Lower lobe of right lung (tissue), 2 donors: ENCODE measurements around the gene CTNNA3. TPM values are rescaled to one million over a fixed set of nuclear protein-coding genes. Genes with fewer than 3 reads are reported as not detected.

Source experiments
- ATAC-seq, 2 donors: fragments of 200-7000 bp; cut with Tn5 transposase; one replicate each; pipeline ENCODE4 v1.9.1; 2020 to 2022; ENCODE audit warnings: mild to moderate bottlenecking in 2 of 2, moderate library complexity in 2 of 2
- DNase-seq: peaks from one replicate; pipeline ENCODE4 v3.0.0-alpha.2; 2020
- H3K27ac ChIP-seq: fragments of 200-600 bp; one replicate; pipeline ENCODE4 v1.8.0; 2022
- H3K27me3 ChIP-seq: fragments of 200-600 bp; one replicate; pipeline ENCODE4 v1.8.0; 2022; ENCODE audit warnings: low read depth
- H3K36me3 ChIP-seq: fragments of 200-600 bp; one replicate; pipeline ENCODE4 v1.8.0; 2022; ENCODE audit warnings: mild to moderate bottlenecking
- H3K4me1 ChIP-seq: fragments of 200-600 bp; one replicate; pipeline ENCODE4 v1.8.0; 2022
- H3K4me3 ChIP-seq: fragments of 200-600 bp; one replicate; pipeline ENCODE4 v1.8.0; 2022; ENCODE audit warnings: mild to moderate bottlenecking
- H3K9me3 ChIP-seq: fragments of 200-600 bp; one replicate; pipeline ENCODE4 v1.8.0; 2022
- intact Hi-C: fragments of 100-400 bp; cut with DNase I; formaldehyde crosslinking; loops from one replicate; pipeline ENCODE4 v1.11.0; 2022
- total RNA-seq: library from RNA; stranded (reverse); fragmentation: NEBNext Ultra II Directional; extraction: Animal tissue kit (Norgen Biotek cat#: 25700); gene quantifications from one replicate; pipeline ENCODE4 v1.2.1, GENCODE V29; 2021
- TF ChIP-seq, protein P1 (sequence below): fragments of 200-600 bp; IDR thresholded peaks from one replicate; pipeline ENCODE4 v1.8.0; 2022; ENCODE audit warnings: antibody characterized with exemption, mild to moderate bottlenecking
- donor health status: DM: no; HTN: yes; CAD: no; lungs with severe emphysema.

Gene CTNNA3
- total RNA-seq, 1 donor from 2014 or later = not detected

DNA sequence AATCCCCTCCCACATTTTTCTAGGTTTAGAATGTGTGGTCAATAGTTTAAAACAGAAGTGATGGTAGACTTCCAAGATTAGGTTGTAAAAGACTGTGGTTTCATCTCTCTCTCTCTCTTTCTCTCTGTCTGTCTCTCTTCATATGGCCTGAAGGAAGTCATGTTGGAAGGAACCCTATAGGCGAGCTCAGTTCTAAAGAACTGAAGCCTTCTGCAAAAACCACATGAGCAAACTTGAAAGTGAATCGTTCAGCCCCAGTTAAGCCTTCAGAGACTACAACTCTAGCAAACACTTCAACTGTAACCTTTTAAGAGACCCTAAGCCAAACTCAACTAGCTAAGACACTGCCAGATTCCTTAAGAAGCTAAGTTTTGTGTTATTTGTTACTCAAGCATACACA lies 1477.7 kb downstream of the CTNNA3 start:
- intact Hi-C loops = no loop called here
- TF ChIP-seq, protein P1, sequence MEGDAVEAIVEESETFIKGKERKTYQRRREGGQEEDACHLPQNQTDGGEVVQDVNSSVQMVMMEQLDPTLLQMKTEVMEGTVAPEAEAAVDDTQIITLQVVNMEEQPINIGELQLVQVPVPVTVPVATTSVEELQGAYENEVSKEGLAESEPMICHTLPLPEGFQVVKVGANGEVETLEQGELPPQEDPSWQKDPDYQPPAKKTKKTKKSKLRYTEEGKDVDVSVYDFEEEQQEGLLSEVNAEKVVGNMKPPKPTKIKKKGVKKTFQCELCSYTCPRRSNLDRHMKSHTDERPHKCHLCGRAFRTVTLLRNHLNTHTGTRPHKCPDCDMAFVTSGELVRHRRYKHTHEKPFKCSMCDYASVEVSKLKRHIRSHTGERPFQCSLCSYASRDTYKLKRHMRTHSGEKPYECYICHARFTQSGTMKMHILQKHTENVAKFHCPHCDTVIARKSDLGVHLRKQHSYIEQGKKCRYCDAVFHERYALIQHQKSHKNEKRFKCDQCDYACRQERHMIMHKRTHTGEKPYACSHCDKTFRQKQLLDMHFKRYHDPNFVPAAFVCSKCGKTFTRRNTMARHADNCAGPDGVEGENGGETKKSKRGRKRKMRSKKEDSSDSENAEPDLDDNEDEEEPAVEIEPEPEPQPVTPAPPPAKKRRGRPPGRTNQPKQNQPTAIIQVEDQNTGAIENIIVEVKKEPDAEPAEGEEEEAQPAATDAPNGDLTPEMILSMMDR = no peak

DNA sequence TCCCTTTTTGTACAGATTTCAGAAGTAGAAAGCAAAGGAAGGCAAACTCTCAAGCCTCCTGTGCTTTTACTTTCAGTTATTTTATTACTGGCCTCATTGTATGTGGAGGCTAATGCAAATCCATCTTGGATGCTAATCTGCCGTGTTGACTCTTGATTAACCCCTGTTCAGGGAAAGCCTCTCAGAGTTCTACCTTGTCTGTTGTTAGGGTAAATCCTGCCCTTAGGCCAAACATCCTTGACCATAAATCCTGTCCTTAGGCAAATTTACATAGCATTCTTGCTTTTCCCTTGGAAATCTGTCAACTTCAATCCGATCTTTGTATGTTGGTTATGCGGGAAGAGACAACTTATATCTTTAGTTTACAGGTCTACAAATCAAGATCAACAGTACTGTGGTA lies 1480.1 kb downstream of the CTNNA3 start:
- H3K27me3 ChIP-seq = no peaks in the 10 kb centered on the region
- H3K9me3 ChIP-seq = no peaks in the 10 kb centered on the region
- no peaks in the 10 kb centered on the region for H3K36me3 ChIP-seq
- ATAC-seq (no peak), DNase-seq (no peak)
- H3K27ac ChIP-seq = no peak overlapping the region
- TF ChIP-seq, protein P1 = no peak
- no peak overlapping the region for H3K4me3 ChIP-seq
- intact Hi-C loops = no loop called here
- H3K4me1 ChIP-seq = no peaks in the 10 kb centered on the region

More for the DNA sequence above, 1477.7 kb downstream of the CTNNA3 start:
- no peak overlapping the region for H3K4me3 ChIP-seq
- H3K27me3 ChIP-seq = no peaks in the 10 kb centered on the region
- no peaks in the 10 kb centered on the region for H3K36me3 ChIP-seq
- no peaks in the 10 kb centered on the region for H3K9me3 ChIP-seq
- H3K4me1 ChIP-seq = no peaks in the 10 kb centered on the region
- no peak for DNase-seq
- no peak for ATAC-seq
- H3K27ac ChIP-seq = no peak overlapping the region

DNA sequence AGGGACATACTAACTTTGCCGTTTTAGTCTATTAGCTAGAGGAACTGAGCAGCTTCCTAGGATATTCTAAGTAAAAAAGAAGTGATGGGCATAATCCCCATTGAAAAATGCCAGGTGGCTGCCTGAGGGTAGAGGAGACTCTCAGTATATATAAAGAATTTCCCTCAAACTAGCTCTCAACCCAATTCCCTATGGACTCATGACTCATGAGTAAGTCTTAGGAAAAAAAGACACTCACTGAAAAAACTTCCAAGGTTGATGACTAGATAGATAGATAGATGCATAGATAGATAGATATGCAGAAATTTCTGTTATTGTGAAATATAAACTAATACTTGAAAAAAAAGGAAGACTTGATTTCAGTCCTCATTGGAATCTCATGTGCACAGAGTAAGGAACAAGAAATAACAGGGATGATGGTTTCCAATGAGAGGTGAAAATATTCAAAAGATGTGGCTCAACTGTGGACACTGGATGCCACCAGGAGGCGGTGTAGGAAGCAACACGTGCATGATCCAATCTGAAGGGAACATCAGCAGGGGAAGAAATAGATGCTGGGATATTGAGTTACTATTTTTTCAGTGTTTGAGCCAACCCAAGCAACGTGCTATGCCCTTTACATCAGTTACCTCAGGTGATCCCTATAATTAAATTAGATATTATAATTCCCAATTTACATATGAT lies 1481.1 kb downstream of the CTNNA3 start:
- TF ChIP-seq, protein P1 = no peak
- no peak for ATAC-seq
- Histone ChIP-seq H3K4me3 (no peak overlapping the region), H3K27me3 (no peaks in the 10 kb centered on the region), H3K27ac (no peak overlapping the region), H3K36me3 (no peaks in the 10 kb centered on the region), H3K9me3 (no peaks in the 10 kb centered on the region), H3K4me1 (no peaks in the 10 kb centered on the region)
- intact Hi-C loops = no loop called here
- DNase-seq = no peak

DNA sequence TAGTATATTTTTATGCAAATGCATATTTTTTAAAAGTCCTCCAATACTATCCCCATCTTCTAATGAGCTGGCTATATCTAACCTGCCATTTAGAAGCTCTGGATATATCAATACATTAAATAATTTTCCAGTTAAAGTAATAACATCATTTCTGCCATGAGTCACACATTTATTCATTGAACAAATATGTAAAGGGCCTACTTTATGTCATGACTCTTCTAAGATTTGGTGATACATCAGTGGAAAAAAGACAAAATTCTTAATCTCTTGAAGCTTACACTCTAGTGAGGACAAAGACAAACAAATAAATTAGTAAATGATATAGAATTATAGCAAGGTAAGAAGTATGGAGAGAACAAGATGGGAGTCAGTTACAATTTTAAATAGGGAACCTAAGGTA lies 1487.0 kb downstream of the CTNNA3 start:
- DNase-seq (no peak), ATAC-seq (no peak)
- Histone ChIP-seq H3K4me1 (no peaks in the 10 kb centered on the region), H3K9me3 (no peaks in the 10 kb centered on the region), H3K27me3 (no peaks in the 10 kb centered on the region), H3K4me3 (no peak overlapping the region), H3K27ac (no peak overlapping the region), H3K36me3 (no peaks in the 10 kb centered on the region)
- TF ChIP-seq, protein P1 = no peak
- intact Hi-C loops = no loop called here

DNA sequence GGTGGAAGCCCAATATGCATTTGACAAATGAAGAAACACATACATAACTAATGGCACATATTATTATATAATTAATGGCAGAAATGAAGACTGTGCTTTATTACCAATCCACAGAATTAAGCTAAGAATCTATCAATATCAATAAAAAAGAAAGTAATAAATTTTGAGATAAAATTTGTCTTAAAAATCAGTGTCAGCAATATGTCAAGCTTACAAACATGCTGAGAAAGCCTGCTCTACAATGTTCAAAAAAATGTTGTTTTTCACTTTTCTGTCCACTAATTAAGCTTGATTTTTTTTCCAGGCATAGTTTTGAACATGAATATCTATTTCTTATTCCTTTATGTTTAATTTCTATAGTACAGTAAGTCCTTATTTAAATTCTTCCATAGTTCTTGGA lies 1491.2 kb downstream of the CTNNA3 start:
- Histone ChIP-seq H3K36me3 (no peaks in the 10 kb centered on the region), H3K4me3 (no peak overlapping the region), H3K4me1 (no peaks in the 10 kb centered on the region), H3K27ac (no peak overlapping the region), H3K9me3 (no peaks in the 10 kb centered on the region), H3K27me3 (no peaks in the 10 kb centered on the region)
- TF ChIP-seq, protein P1 = no peak
- no peak for ATAC-seq
- no peak for DNase-seq
- intact Hi-C loops = no loop called here
